Loucy (cell line): ENCODE data around the gene DDX23.

Experiments
- EZH2phosphoT487 ChIP-seq: fragments of 200-600 bp; IDR thresholded peaks from 2 replicates; pipeline ENCODE4 v1.6.1; 2018; ENCODE audit warnings: antibody characterized with exemption, mild to moderate bottlenecking, moderate library complexity, borderline replicate concordance
- TF ChIP-seq, protein P1 (sequence below): fragments of 200-600 bp; sonication (generic); conservative IDR thresholded peaks from 2 replicates; pipeline ENCODE4 v1.5.1; 2014; ENCODE audit warnings: mild to moderate bottlenecking, antibody characterized with exemption, low read length

DNA sequence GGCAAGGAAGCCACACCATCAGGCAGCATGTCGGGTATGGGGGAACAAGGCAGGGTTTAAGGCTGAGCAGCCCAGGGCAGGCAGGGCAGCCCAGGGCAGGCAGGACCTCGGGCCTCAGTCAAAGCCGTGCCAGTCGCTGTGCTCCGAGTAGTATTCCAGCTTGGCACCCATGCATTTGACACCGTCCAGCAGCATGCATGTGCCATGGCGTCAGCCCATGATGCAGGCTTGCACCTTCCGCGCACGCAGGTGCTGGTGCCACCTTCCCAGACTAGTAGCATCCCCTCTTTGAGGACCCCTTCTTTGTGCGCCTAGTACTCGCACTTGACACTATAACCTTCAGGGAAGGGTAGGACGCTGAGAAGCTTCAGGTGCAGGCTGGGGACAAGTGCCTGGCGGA, 51.5 kb downstream of the DDX23 start:
- TF ChIP-seq, protein P1, sequence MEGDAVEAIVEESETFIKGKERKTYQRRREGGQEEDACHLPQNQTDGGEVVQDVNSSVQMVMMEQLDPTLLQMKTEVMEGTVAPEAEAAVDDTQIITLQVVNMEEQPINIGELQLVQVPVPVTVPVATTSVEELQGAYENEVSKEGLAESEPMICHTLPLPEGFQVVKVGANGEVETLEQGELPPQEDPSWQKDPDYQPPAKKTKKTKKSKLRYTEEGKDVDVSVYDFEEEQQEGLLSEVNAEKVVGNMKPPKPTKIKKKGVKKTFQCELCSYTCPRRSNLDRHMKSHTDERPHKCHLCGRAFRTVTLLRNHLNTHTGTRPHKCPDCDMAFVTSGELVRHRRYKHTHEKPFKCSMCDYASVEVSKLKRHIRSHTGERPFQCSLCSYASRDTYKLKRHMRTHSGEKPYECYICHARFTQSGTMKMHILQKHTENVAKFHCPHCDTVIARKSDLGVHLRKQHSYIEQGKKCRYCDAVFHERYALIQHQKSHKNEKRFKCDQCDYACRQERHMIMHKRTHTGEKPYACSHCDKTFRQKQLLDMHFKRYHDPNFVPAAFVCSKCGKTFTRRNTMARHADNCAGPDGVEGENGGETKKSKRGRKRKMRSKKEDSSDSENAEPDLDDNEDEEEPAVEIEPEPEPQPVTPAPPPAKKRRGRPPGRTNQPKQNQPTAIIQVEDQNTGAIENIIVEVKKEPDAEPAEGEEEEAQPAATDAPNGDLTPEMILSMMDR: no peak
- no peak for TF ChIP-seq EZH2phosphoT487
